OCI-M2 (cell line): ENCODE data around the gene CYFIP1.

Experiments used
- DNase-seq: peaks from one replicate; lab custom pipeline; 2025; ENCODE audit not compliant: unreplicated experiment; lab: John Stamatoyannopoulos, UW

The CYFIP1 gene

GRCh38 chr15:22968366-22968765 is 11.8 kb downstream of the CYFIP1 start:
- no peak for DNase-seq

DNA sequence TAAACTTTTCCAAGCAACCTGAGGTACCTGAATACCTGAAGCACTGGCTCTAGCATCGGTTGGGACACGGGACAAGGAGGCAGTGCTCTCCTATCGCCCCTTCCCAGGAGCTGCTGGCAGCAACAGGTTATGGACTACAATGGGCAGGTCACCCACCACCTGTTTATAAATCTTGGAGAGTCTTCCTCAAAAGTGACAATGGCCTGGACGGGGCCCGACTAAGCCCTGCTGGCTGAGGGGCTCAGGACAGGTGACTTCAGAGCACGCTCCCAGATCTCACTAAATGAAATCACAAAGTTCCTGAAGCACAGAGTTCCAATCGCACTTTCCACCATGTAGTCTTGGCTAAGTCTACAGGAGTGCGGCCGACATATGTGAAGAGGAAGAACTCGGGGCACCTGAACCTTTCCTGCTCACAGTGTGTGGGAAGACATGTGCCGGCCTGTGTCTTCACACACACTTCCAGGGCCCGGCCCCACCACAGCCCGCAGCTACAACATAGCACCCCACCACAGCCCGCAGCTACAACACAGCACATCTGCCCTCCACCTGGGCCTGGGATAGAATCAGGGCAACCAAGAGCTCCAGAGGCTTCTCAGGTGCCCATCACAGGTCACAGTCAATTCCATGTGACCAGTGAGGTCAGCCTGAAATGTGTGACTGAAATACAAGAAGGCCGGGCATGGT is 12.9 kb downstream of the CYFIP1 start:
- DNase-seq = no peak

DNA sequence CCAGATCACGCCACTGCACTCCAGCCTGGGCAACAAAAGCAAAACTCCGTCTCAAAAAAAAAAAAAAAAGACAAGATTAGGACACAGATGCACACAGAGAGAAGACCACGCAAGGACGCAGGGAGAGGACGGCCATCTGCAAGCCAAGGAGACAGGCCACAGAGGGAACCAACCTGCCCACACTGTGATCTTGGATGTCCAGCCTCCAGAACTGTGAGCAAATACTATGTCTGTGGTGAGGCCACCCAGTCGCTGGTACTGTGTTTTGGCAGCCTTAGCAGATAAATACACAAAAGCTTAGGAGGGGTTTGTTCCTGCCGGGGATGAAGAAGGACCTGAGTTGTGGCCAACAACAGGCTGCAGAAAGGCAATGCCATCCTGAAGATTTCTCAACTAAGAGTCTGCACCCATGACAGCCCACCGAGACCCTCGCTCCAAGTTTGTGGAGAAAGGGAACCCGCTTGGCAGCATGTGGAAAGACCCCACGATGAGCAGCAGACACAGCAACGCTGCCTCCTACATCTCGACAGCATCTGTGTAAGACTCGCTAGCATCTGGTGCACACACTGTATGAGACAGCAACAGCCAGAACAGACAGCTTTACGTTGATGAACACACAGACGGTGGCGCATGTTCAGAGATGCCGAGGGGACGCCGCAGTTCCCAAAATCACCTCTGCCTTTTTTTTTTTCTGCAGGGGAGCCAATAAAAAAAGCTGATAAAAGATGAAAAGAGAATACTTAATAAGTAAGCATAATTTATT is 13.7 kb downstream of the CYFIP1 start:
- no peak for DNase-seq

- no peak for DNase-seq
These were observed 16.5 kb downstream of the CYFIP1 start for GRCh38 chr15:22963641-22964040.

- no peak for DNase-seq
These were observed 17.6 kb downstream of the CYFIP1 start for GRCh38 chr15:22962611-22963010.

DNA sequence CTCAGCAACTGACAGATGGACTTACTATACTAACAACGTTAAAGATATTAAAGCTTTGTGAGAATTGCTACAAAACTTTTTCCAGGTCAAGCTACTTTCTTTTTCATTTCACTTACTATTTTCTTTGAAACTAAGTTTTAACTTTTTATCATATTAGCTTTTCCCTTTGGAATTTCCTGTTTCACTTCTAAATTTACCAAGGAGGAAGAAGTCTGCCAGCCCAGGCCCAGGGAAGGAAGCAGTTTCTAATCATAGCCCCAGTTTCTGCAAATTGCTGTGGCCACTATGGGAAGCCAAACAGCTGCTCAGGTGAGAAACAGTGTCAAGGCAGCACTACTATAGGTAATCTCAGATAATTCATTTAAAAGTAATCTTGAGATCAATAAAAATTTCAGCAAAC is 18.4 kb downstream of the CYFIP1 start:
- no peak for DNase-seq

GRCh38 chr15:22960556-22960955 is 19.6 kb downstream of the CYFIP1 start:
- DNase-seq = no peak

- no peak for DNase-seq
These were observed 20.0 kb downstream of the CYFIP1 start for GRCh38 chr15:22960126-22960525.

DNA sequence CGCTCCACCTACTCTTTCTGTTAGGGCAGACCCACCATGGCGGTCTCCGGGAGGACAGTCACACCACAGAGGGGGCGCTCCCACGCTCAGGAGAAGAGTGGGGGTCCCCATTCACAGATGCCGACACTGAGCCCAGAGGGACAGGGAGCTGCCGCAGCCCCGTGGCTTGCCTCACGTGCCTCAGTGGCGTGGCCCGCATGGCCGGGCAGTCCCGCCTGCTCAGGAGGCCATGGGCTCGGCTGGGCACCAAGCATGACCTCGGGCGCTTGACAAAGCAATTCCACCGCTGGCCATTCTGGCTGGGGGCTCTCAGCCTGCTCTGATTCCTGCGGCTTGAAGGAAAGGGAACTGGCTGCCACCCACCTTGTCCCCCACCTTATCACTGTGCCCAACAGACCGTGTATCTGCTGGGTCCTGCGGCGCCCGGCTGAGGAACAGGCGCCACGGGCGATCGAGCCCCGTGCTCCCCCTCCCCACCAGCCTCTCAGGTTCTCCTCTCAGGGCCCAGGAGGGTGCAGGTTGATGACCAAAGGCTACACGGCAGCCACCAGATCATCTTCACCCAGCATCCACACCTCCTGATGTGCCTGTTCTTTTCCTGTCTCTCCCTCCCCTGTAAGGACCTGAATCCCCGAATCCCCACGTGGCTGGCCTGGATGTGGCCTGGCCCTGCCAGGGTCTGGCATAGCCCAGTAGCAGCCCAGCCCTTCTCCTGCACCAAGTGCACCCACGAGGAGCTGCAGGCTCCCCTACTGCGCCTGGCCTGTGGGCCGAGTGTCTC is 20.7 kb downstream of the CYFIP1 start:
- DNase-seq = no peak

- no peak for DNase-seq
These were observed 21.5 kb downstream of the CYFIP1 start for GRCh38 chr15:22958487-22959280.

GRCh38 chr15:22956978-22957260 is 23.2 kb downstream of the CYFIP1 start:
- no peak for DNase-seq

DNA sequence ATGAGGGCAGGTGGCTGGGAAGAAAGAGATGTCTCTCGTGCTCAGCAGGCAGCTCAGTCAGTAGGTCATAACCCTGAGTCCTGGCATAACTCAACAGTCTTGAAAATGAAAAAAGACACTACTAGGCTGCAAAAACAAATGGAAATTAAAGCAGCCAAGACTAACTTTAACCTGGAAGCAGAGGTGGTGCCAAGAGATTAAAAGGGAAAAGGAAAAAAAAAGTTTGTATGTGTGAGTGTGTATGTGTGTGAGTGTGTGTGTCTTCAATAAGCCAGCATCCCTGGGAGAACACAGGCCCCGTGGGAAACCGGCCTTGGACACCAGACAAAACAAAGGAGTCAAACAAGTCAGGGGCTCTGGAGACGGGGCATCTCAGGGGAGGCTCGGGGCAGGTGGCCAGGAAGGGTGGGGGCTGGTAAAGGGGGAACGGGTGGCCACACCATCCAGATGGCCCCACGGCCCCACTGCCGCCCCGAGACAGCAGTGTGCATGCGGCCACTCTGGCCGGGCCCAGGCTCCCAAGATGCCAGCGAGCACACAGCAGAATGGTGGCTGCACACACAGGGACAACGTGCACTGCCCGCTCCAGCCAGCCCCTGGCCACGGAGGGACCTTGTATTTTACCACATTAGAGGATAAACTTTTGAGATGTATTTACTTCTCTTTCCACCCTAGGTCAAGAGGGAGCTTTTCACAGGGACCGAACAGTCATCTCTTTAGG is 23.8 kb downstream of the CYFIP1 start:
- DNase-seq = no peak

DNA sequence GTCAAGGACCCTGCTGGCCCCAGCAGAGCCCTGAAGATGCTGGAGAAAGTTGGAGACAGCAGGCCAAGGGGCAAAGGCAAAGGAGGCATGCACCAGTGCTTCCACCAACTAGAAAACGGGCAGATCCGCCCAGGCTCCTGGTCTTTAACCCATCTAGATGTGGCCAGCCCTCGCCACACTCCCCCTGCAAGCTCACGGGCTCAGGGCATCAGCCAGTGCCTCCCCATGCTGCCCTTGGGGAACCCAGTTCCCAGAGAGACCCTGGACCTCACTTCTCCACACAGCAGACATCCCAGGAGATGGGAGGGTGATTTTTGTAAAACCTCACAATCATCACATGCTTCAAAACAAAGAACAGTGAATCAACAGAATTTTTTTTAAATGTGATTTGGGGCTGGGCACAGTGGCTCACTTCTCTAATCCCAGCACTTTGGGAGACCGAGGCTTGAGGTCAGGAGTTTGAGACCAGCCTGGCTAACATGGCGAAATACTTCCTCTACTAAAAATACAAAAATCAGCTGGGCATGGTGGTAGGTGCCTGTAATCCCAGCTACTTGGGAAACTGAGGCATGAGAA is 24.5 kb downstream of the CYFIP1 start:
- DNase-seq = no peak

DNA sequence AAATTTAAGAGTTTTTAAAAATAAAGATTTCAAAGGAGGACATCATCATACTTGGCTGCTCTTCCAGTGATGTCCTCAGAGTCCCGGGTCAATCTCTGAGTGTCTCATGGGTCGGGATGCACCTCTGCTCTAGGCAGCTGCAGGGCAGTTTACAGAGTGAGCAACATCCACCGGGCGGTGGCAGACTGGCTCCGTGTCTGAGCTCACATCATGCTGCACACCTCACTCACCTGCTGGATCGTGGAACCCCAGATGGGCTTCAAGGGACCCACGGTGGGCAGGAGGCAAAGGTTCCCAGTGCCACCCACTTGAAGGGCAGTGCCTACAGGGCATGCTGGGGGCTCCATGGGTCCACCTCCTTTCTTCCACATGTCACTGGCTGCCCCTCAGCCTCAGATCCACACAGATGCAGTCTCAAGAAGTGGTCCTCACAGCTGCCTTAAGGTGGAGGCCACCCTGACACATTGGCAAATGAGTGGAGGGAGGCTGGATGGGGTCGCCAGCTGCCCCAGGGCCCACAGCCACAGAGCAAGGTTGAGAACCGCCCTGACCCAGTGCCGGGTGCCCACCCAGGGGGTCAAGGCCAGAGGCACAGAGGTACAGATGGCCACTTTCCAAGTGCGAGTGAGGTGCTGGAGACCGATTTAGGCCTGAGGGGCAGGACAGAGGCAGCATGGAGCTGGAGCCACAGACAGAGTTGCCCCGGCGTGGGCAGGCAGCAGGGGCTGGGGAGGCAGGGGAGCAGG is 25.2 kb downstream of the CYFIP1 start:
- no peak for DNase-seq

DNA sequence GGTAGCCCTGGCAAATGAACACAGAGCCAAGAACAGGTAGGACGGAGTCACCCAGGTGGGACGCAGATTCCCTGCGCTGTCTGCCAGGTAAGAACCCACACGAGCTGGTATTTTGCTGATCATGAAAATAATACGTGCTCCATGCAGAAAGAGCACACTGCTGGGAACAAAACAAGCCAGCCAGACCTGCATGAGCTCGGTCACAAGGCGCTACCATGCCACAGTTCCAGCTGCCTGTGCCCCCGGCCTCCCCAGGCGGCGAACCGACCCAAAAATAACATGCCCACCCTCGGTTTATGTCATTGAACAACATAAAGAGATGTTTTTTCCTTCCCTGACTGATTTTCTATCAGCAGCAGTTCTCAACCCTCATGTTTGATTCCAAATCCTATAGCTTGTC is 25.8 kb downstream of the CYFIP1 start:
- no peak for DNase-seq

DNA sequence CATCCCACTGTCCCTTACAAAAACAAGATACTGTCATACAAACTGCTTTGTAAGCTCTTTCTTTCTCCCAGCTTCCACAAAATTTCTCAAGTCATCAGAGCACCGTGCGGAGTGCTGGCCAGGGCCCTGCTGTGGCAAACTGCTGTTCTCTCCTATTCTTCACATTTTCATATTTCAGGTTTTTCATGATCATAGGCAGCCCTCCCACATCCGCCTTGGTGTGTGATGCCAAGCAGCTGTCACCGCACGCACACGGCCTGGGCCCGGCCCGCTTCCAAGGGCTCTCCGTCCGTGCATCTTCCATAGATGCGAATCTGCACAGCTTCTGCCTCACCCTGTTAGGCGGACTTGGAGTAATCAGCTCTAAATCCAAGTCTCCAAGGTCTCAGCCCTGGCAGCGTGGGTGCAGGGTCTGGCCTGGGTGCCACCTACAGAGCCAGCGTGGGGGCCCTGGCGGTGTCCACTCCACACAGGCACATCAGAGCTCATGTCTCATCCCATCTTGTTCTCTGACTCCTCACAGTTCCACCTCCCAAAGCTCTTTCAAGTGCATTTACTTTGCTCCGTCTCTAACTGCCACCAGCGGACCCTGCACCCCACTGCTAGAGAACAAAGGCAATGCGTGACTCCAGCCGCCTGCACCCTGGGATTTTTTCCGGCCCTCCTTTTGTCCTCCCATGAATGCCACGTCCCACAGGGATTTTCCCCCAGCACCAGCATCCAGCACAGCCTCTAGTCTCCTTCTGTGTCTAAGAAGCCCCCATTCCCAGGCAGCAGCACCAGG is 27.2 kb downstream of the CYFIP1 start:
- DNase-seq = no peak

DNA sequence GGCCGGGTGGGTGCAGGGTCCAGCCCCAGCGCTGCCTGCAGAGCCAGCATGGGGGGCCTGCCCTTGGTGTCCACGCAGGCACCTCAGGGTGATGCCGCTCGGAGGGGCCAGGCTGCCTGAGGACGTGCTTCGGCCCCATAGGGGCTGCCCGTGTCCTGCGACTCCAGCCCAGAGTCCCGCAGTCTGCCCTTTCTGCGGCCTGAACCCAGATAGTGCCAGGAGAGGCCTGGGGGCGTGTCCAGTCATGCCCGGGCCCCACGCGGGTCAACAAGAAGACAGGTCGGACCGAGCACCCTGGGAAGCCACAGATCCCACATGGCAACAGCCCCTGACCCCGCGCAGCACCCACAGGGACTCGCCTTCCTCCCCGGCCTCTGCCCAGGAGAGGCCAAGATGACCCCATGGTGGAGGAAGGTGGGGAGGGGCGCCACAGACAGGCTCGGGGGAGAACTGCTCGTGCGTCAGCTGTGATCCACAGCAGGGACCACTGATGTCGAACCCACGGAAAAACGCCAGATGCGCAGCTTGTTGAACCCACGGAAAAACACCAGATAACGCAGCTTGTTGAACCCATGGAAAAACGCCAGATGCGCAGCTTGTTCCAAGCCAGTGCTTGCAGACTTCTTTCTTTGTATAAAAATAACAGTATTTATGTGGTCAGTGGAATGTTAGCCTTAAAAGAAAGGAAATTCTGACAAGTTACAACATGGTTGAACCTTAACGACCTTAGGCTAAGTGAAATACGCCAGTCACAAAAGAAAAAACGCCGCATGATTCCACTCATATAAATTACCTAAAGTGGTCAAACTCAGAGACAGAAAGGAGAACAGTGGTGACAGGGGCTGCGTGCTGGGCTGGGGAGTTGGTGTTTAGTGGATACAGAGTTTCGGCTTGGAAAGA is 28.5 kb downstream of the CYFIP1 start:
- no peak for DNase-seq

GRCh38 chr15:22951031-22951380 is 29.2 kb downstream of the CYFIP1 start:
- no peak for DNase-seq
